Immature natural killer cell (primary cell): Measurements from ENCODE around the gene NAGA. TPM values are rescaled to one million over a fixed set of nuclear protein-coding genes. Genes with fewer than 3 reads are reported as not detected.
"Not testable (repeated sequence)": the region's sequence is repeated elsewhere in the genome, so short reads cannot be mapped to it uniquely, and the experiment has no call there.

Source experiments
- DNase-seq, 3 donors: peaks; one replicate each; pipeline ENCODE4 v3.0.0; 2022; ENCODE audit warnings: mixed read lengths in 1 of 3
- H3K27ac Mint-ChIP-seq, 6 donors: one replicate each; pipeline ENCODE4 v1.8.0; 2020; ENCODE audit warnings: mixed read lengths in 6 of 6, mild to moderate bottlenecking in 5 of 6, inconsistent platforms in 4 of 6, moderate library complexity in 3 of 6
- H3K27me3 Mint-ChIP-seq, 3 donors: one replicate each; pipeline ENCODE4 v1.8.0; 2020 to 2021; ENCODE audit warnings: low read depth in 3 of 3, mild to moderate bottlenecking in 3 of 3, mixed read lengths in 3 of 3, moderate library complexity in 3 of 3, inconsistent platforms in 1 of 3
- H3K36me3 Mint-ChIP-seq, 3 donors: one replicate each; pipeline ENCODE4 v1.8.0; 2020; ENCODE audit warnings: mixed read lengths in 3 of 3, inconsistent platforms in 2 of 3, mild to moderate bottlenecking in 2 of 3
- H3K4me1 Mint-ChIP-seq, 2 donors: one replicate each; pipeline ENCODE4 v1.8.0; 2020; ENCODE audit warnings: inconsistent platforms in 2 of 2, mild to moderate bottlenecking in 2 of 2, mixed read lengths in 2 of 2, moderate library complexity in 1 of 2
- H3K4me3 Mint-ChIP-seq, 5 donors: one replicate each; pipeline ENCODE4 v1.8.0; 2020; ENCODE audit warnings: mild to moderate bottlenecking in 5 of 5, mixed read lengths in 5 of 5, inconsistent platforms in 3 of 5, moderate library complexity in 3 of 5
- H3K9me3 Mint-ChIP-seq, 6 donors: one replicate each; pipeline ENCODE4 v1.8.0; 2020; ENCODE audit warnings: mild to moderate bottlenecking in 6 of 6, mixed read lengths in 6 of 6, inconsistent platforms in 4 of 6, moderate library complexity in 3 of 6
- polyA plus RNA-seq, 3 donors: library from polyadenylated mRNA; unstranded; fragments of 300-500 nt; fragmentation: Illumina TruSeq; gene quantifications; one replicate each; pipeline ENCODE4 v1.2.3, GENCODE V29; 2021

The NAGA gene
- polyA plus RNA-seq: 10 to 100 TPM; 17.5 to 30.5 (median 24.4) TPM

GRCh38 chr22:42070517-42071422, at the start of gene NAGA:
NAGA (minus strand) TSS chr22:42070812; CDS start chr22:42070297, 515 bp downstream.
- H3K9me3 Mint-ChIP-seq: no peaks in the 10 kb centered on the region
- peak within 1 kb of the TSS; percentile 89 to 94 (median 94) for H3K27ac Mint-ChIP-seq
- peak within 1 kb of the TSS; percentile 94 to 97 (median 95) for H3K4me3 Mint-ChIP-seq
- peak; percentile 90 to 91 (median 90) for DNase-seq
- H3K36me3 Mint-ChIP-seq: peaks cover 0 to 4% (median 3%) of the 10 kb centered on the region in 3 donors
- peaks cover 40 to 42% of the 10 kb centered on the region in 2 donors for H3K4me1 Mint-ChIP-seq
- peaks cover 0 to 7% (median 1%) of the 10 kb centered on the region in 3 donors for H3K27me3 Mint-ChIP-seq

- Mint-ChIP-seq H3K4me1 (peaks cover 30 to 31% of the 10 kb centered on the region in 2 donors), H3K36me3 (peaks cover 8 to 25% (median 8%) of the 10 kb centered on the region in 3 donors), H3K27me3 (no peaks in the 10 kb centered on the region), H3K4me3 (no peak overlapping the region), H3K27ac (no peak overlapping the region), H3K9me3 (peaks cover 4 to 25% (median 16%) of the 10 kb centered on the region in 6 donors)
- DNase-seq: no peak
These were observed 46.3 kb upstream of the NAGA start for GRCh38 chr22:42116848-42117424.

- H3K27ac Mint-ChIP-seq: peak overlapping the region in 2 of 6 donors; percentile 5 to 18
- DNase-seq, H3K27me3 Mint-ChIP-seq, H3K4me3 Mint-ChIP-seq: not testable (repeated sequence)
- H3K4me1 Mint-ChIP-seq: peaks cover 17 to 18% of the 10 kb centered on the region in 2 donors
- H3K36me3 Mint-ChIP-seq: peaks cover 8 to 26% (median 8%) of the 10 kb centered on the region in 3 donors
- peaks cover 4 to 25% (median 16%) of the 10 kb centered on the region in 6 donors for H3K9me3 Mint-ChIP-seq
These were observed 44.8 kb upstream of the NAGA start for GRCh38 chr22:42115420-42115830.

GRCh38 chr22:42114721-42115120, 44.1 kb upstream of the NAGA start:
- H3K27me3 Mint-ChIP-seq: peaks cover 0 to 1% (median 0%) of the 10 kb centered on the region in 3 donors
- H3K4me1 Mint-ChIP-seq: peaks cover 10 to 11% of the 10 kb centered on the region in 2 donors
- no peak overlapping the region for H3K27ac Mint-ChIP-seq
- H3K36me3 Mint-ChIP-seq: peaks cover 8 to 28% (median 8%) of the 10 kb centered on the region in 3 donors
- no peak overlapping the region for H3K4me3 Mint-ChIP-seq
- DNase-seq: no peak
- peaks cover 4 to 25% (median 16%) of the 10 kb centered on the region in 6 donors for H3K9me3 Mint-ChIP-seq

- not testable (repeated sequence) for H3K27me3 Mint-ChIP-seq, H3K4me3 Mint-ChIP-seq, H3K27ac Mint-ChIP-seq, H3K4me1 Mint-ChIP-seq, DNase-seq
- peaks cover 4 to 25% (median 14%) of the 10 kb centered on the region in 6 donors for H3K9me3 Mint-ChIP-seq
- peaks cover 12 to 23% (median 15%) of the 10 kb centered on the region in 3 donors for H3K36me3 Mint-ChIP-seq
These were observed 42.2 kb upstream of the NAGA start for GRCh38 chr22:42112793-42113192.

- H3K4me3 Mint-ChIP-seq: no peak overlapping the region
- H3K4me1 Mint-ChIP-seq: no peaks in the 10 kb centered on the region
- DNase-seq: no peak
- peaks cover 12 to 29% (median 22%) of the 10 kb centered on the region in 3 donors for H3K36me3 Mint-ChIP-seq
- no peak overlapping the region for H3K27ac Mint-ChIP-seq
- H3K9me3 Mint-ChIP-seq: peaks cover 4 to 25% (median 14%) of the 10 kb centered on the region in 6 donors
- peaks cover 0 to 1% (median 0%) of the 10 kb centered on the region in 3 donors for H3K27me3 Mint-ChIP-seq
These were observed 41.2 kb upstream of the NAGA start for GRCh38 chr22:42111798-42112197.

- no peak for DNase-seq
- no peak overlapping the region for H3K4me3 Mint-ChIP-seq
These were observed 38.2 kb upstream of the NAGA start for GRCh38 chr22:42108848-42109247.

GRCh38 chr22:42104332-42104860, 33.8 kb upstream of the NAGA start:
- H3K4me1 Mint-ChIP-seq, DNase-seq, H3K4me3 Mint-ChIP-seq, H3K27me3 Mint-ChIP-seq, H3K27ac Mint-ChIP-seq: not testable (repeated sequence)
- peaks cover 15 to 49% (median 36%) of the 10 kb centered on the region in 6 donors for H3K9me3 Mint-ChIP-seq
- H3K36me3 Mint-ChIP-seq: peaks cover 18 to 46% (median 43%) of the 10 kb centered on the region in 3 donors

More at GRCh38 chr22:42108848-42109247, 38.2 kb upstream of the NAGA start:
- Mint-ChIP-seq H3K9me3 (peaks cover 6 to 21% (median 11%) of the 10 kb centered on the region in 6 donors), H3K27me3 (peaks cover 0 to 1% (median 0%) of the 10 kb centered on the region in 3 donors), H3K27ac (peak overlapping the region in 1 of 6 donors; percentile 53), H3K4me1 (no peaks in the 10 kb centered on the region), H3K36me3 (peaks cover 11 to 33% (median 27%) of the 10 kb centered on the region in 3 donors)

- H3K4me1 Mint-ChIP-seq: peaks cover 0 to 1% of the 10 kb centered on the region in 2 donors
- H3K36me3 Mint-ChIP-seq: peaks cover 17 to 37% (median 31%) of the 10 kb centered on the region in 3 donors
- no peak overlapping the region for H3K27ac Mint-ChIP-seq
- DNase-seq: no peak
- H3K27me3 Mint-ChIP-seq: peaks cover 0 to 2% (median 0%) of the 10 kb centered on the region in 3 donors
- no peak overlapping the region for H3K4me3 Mint-ChIP-seq
- peaks cover 15 to 53% (median 37%) of the 10 kb centered on the region in 6 donors for H3K9me3 Mint-ChIP-seq
These were observed 30.6 kb upstream of the NAGA start for GRCh38 chr22:42101199-42101598.

- peaks cover 0 to 7% (median under 1%) of the 10 kb centered on the region in 3 donors for H3K36me3 Mint-ChIP-seq
- H3K27me3 Mint-ChIP-seq: peaks cover 4 to 14% (median 10%) of the 10 kb centered on the region in 3 donors
- no peak for DNase-seq
- H3K4me1 Mint-ChIP-seq: peaks cover 34 to 37% of the 10 kb centered on the region in 2 donors
- peak overlapping the region; percentile 97 to 99 (median 99) for H3K27ac Mint-ChIP-seq
- peak overlapping the region; percentile 98 to 99 (median 98) for H3K4me3 Mint-ChIP-seq
- no peaks in the 10 kb centered on the region for H3K9me3 Mint-ChIP-seq
These were observed 20.8 kb upstream of the NAGA start for GRCh38 chr22:42091455-42091782.

- peak within 1 kb of the TSS; percentile 98 to 99 (median 98) for H3K4me3 Mint-ChIP-seq
- H3K9me3 Mint-ChIP-seq: no peaks in the 10 kb centered on the region
- peaks cover 31 to 43% of the 10 kb centered on the region in 2 donors for H3K4me1 Mint-ChIP-seq
- H3K27me3 Mint-ChIP-seq: peaks cover 4 to 14% (median 10%) of the 10 kb centered on the region in 3 donors
- H3K27ac Mint-ChIP-seq: peak within 1 kb of the TSS; percentile 97 to 99 (median 99)
- DNase-seq: peak; percentile 97 to 99 (median 99)
- H3K36me3 Mint-ChIP-seq: peaks cover 2 to 9% (median 5%) of the 10 kb centered on the region in 3 donors
These were observed 20.2 kb upstream of the NAGA start, which contains the start of gene NDUFA6 for GRCh38 chr22:42090596-42091454. NDUFA6 (minus strand) TSS chr22:42090772; CDS start chr22:42090744, 28 bp downstream.

- Mint-ChIP-seq H3K4me1 (peaks cover 32 to 60% of the 10 kb centered on the region in 2 donors), H3K9me3 (no peaks in the 10 kb centered on the region), H3K27ac (peak overlapping the region in 1 of 6 donors; percentile 76), H3K36me3 (peaks cover 9 to 21% (median 12%) of the 10 kb centered on the region in 3 donors), H3K4me3 (no peak overlapping the region), H3K27me3 (peaks cover 4 to 11% (median 10%) of the 10 kb centered on the region in 3 donors)
- no peak for DNase-seq
These were observed 15.4 kb upstream of the NAGA start for GRCh38 chr22:42086051-42086450.
